K562 (cell line): ENCODE measurements around the gene TBC1D16. TPM values are rescaled to one million over a fixed set of nuclear protein-coding genes. Genes with fewer than 3 reads are reported as not detected.
"Not testable (repeated sequence)": the region's sequence is repeated elsewhere in the genome, so short reads cannot be mapped to it uniquely, and the experiment has no call there.

Experiments used
- ATAC-seq: fragments of 200-7000 bp; cut with Tn5 transposase; 3 replicates; pipeline ENCODE4 v1.9.1; 2020; ENCODE audit warnings: moderate library complexity
- BruUV-seq: library from RNA; stranded (reverse); fragments of 400-500 nt; replicated peaks from 2 replicates; lab custom pipeline; 2021; lab: Mats Ljungman, UMichigan
- CTCF ChIA-PET: fragments of 300-600 bp; formaldehyde crosslinking; extraction: SDS; loops from one replicate; lab custom pipeline; 2021; ENCODE audit warnings: low intra/inter-chr PET ratio; lab: Yijun Ruan, JAX
- POLR2A ChIA-PET: fragments of 300-600, 350-650 bp; sonication (Branson Sonifier 250); formaldehyde crosslinking; extraction: SDS; loops from one replicate; lab custom pipeline; 2021; ENCODE audit warnings: antibody characterized with exemption, inconsistent platforms; lab: Yijun Ruan, JAX
- DNase-seq, 4 experiments: peaks; one replicate each; pipeline versions ENCODE4 v3.0.0 to v3.0.0-alpha.2; 2011 to 2018; ENCODE audit warnings: low spot score in 3 of 4, mixed read lengths in 3 of 4; ENCODE audit errors: extremely low read depth in 1 of 4
- FAIRE-seq: peaks from 2 replicates; lab custom pipeline; 2011; peaks lifted over from hg19 to GRCh38; lab: Jason Lieb, UNC
- H2AFZ ChIP-seq: 2 replicates; pipeline ENCODE4 v1.6.0; 2011; ENCODE audit warnings: low read depth, low read length, control low read depth, inconsistent platforms
- H3K27ac ChIP-seq: fragments of 200-600 bp; 3 replicates; pipeline ENCODE4 v1.8.0; 2011; ENCODE audit warnings: low read depth, mild to moderate bottlenecking, control low read depth, inconsistent platforms, low read length, moderate library complexity, mixed read lengths; ENCODE audit errors: extremely low read depth
- H3K27me3 ChIP-seq, 2 experiments: fragments of 300-600 bp in 1 of 2; 2 replicates in 1 of 2; 3 replicates in 1 of 2; pipeline versions ENCODE4 v1.6.0 to v1.8.0; 2011; ENCODE audit warnings: inconsistent platforms in 2 of 2, low read length in 2 of 2, mild to moderate bottlenecking in 1 of 2, mixed read lengths in 1 of 2, moderate library complexity in 1 of 2; ENCODE audit not compliant: control insufficient read depth in 2 of 2, insufficient read depth in 2 of 2
- H3K36me3 ChIP-seq: fragments of 300-600 bp; 3 replicates; pipeline ENCODE4 v1.8.0; 2011; ENCODE audit warnings: mild to moderate bottlenecking, low read length, inconsistent platforms; ENCODE audit not compliant: control insufficient read depth, insufficient read depth
- H3K4me1 ChIP-seq, 2 experiments: fragments of 200-600 bp in 1 of 2; replicated peaks in 1 of 2; 2 replicates in 1 of 2; 3 replicates in 1 of 2; pipeline versions ENCODE4 v1.5.1 to v1.8.0; 2011; ENCODE audit warnings: inconsistent platforms in 2 of 2, low read length in 2 of 2, mild to moderate bottlenecking in 1 of 2, mixed read lengths in 1 of 2, moderate library complexity in 1 of 2; ENCODE audit not compliant: control insufficient read depth in 2 of 2, insufficient read depth in 2 of 2
- H3K4me2 ChIP-seq: 2 replicates; pipeline ENCODE4 v1.6.1; 2011; ENCODE audit warnings: low read length, control low read depth, inconsistent platforms, mixed read lengths; ENCODE audit not compliant: insufficient read depth
- H3K4me3 ChIP-seq: fragments of 200-600 bp; sonication (generic), shearing (Covaris generic); 2 replicates; pipeline ENCODE4 v1.5.1; 2016; ENCODE audit warnings: control low read depth, inconsistent platforms
- H3K79me2 ChIP-seq: fragments of 200-600 bp; 3 replicates; pipeline ENCODE4 v1.8.0; 2011; ENCODE audit warnings: low read length, inconsistent platforms; ENCODE audit not compliant: control insufficient read depth, insufficient read depth
- H3K9ac ChIP-seq, 2 experiments: 2 replicates each; pipeline versions ENCODE4 v1.6.0 to v1.6.1; 2011; ENCODE audit warnings: low read depth in 2 of 2, low read length in 2 of 2, control low read depth in 1 of 2, inconsistent platforms in 1 of 2, mild to moderate bottlenecking in 1 of 2, mixed read lengths in 1 of 2; ENCODE audit not compliant: insufficient read depth in 1 of 2
- H3K9me1 ChIP-seq: one replicate; pipeline ENCODE4 v1.6.0; 2011; ENCODE audit warnings: inconsistent platforms, mild to moderate bottlenecking, low read length, moderate library complexity; ENCODE audit not compliant: control insufficient read depth, insufficient read depth
- H3K9me3 ChIP-seq: replicated peaks from 2 replicates; pipeline ENCODE4 v1.5.1; 2011; ENCODE audit warnings: low read depth, low read length, inconsistent platforms; ENCODE audit not compliant: control insufficient read depth, insufficient read depth
- H4K20me1 ChIP-seq: replicated peaks from 2 replicates; pipeline ENCODE4 v1.6.1; 2011; ENCODE audit warnings: low read length, inconsistent platforms, mixed read lengths; ENCODE audit not compliant: control insufficient read depth, insufficient read depth
- CBX2 ChIP-seq: fragments of 200-600 bp; sonication (generic); IDR thresholded peaks from one replicate; pipeline ENCODE4 v1.6.1; 2012; ENCODE audit warnings: mild to moderate bottlenecking, low read length, inconsistent platforms; ENCODE audit not compliant: insufficient read depth, poor library complexity, severe bottlenecking
- NR4A1 ChIP-seq, 2 experiments: fragments of 250-450 bp in 1 of 2; fragments of 450-650 bp in 1 of 2; sonication (Bioruptor Pico) in 1 of 2; IDR thresholded peaks; 2 replicates each; pipeline versions ENCODE4 v1.4.0 to v1.6.1; 2016 to 2020; ENCODE audit warnings: mild to moderate bottlenecking in 2 of 2, missing compliant biosample characterization in 1 of 2, missing genetic modification characterization in 1 of 2, moderate library complexity in 1 of 2
- ZNF121 ChIP-seq: sonication (generic); formaldehyde crosslinking; conservative IDR thresholded peaks from 2 replicates; pipeline ENCODE4 v1.8.0; 2022; ENCODE audit warnings: missing genetic modification reagents
- WGBS: fragments of 100-300 bp; shearing (Covaris generic); methylation state at CpG from one replicate; pipeline ENCODE4 v1.1.6; 2016; ENCODE audit warnings: low coverage, mixed read lengths; ENCODE audit not compliant: insufficient coverage; ENCODE audit errors: missing lambda C conversion rate; 5-methylcytosine and 5-hydroxymethylcytosine counted together
- in situ Hi-C: fragments of 300-500 bp; cut with MboI; formaldehyde crosslinking; loops from 4 replicates; pipeline ENCODE4 v1.15.0; 2018; ENCODE audit warnings: inconsistent platforms, mixed read lengths
- intact Hi-C: fragments of 100-400 bp; cut with micrococcal nuclease; formaldehyde crosslinking; loops from 2 replicates; pipeline ENCODE4 v1.14.2; 2022
- polyA plus RNA-seq, 8 experiments: library from polyadenylated mRNA; depleted of rRNA in 4 of 8; stranded (reverse) in 5 of 8; unstranded in 3 of 8; fragments of >200 nt; fragmentation: Nextera tagmentation in 2 of 8; fragmentation: Illumina TruSeq in 1 of 8; extraction: Ambion mirVana in 2 of 8; extraction: Trizol in 1 of 8; gene quantifications; 2 replicates each; pipeline versions ENCODE4 v1.2.1 to v1.2.3, GENCODE V29; 2011 to 2014; ENCODE audit warnings: inconsistent platforms in 1 of 8, missing spikeins in 1 of 8
- total RNA-seq, 7 experiments: library from RNA; depleted of rRNA in 6 of 7; stranded (reverse); fragments of >200 nt in 6 of 7; fragmentation: Illumina TruSeq in 2 of 7; extraction: Trizol in 2 of 7; gene quantifications; 2 replicates each; pipeline versions ENCODE4 v1.2.1 to v1.2.3, GENCODE V29; 2011 to 2021; ENCODE audit warnings: low replicate concordance in 1 of 7

Gene TBC1D16
- total and polyA plus RNA-seq, 9 of the 15 experiments (the other 6 are each of a cell fraction or from before 2014, with no cell fraction given), result 0.01 to 0.20 (median 0.03) TPM; not detected in 1

DNA sequence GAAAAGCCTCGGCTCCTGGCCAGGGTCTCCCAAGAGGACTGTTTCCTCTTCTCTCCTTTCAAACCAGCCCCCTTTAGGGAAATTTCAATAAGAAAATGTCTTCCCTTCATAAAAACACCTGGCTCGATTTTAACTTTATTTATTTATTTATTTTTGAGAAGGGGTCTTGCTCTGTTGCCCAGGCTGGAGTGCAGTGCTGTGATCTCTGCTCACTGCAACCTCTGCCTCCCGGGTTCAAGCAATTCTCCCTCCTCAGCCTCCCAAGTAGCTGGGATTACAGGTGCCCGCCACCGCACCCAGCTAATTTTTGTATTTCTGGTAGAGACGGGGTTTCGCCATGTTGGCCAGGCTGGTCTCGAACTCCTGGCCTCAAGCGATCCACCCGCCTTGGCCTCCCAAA is 11.0 kb upstream of the TBC1D16 start:
- intact Hi-C loops, H3K27ac ChIP-seq, in situ Hi-C loops, H2AFZ ChIP-seq, POLR2A ChIA-PET, H3K4me1 ChIP-seq, H3K4me2 ChIP-seq, H3K9ac ChIP-seq, CTCF ChIA-PET, ATAC-seq, H4K20me1 ChIP-seq, H3K9me1 ChIP-seq, H3K4me3 ChIP-seq, H3K36me3 ChIP-seq, DNase-seq, FAIRE-seq, BruUV-seq, H3K9me3 ChIP-seq, H3K79me2 ChIP-seq: not testable (repeated sequence)
- peak; percentile 74 for TF ChIP-seq ZNF121 (CRISPR knock-in tag)
- 9% methylated on average over 10 of the region's 10 CpGs for WGBS
- peaks cover 48 to 86% of the 10 kb centered on the region in 2 experiments for H3K27me3 ChIP-seq

DNA sequence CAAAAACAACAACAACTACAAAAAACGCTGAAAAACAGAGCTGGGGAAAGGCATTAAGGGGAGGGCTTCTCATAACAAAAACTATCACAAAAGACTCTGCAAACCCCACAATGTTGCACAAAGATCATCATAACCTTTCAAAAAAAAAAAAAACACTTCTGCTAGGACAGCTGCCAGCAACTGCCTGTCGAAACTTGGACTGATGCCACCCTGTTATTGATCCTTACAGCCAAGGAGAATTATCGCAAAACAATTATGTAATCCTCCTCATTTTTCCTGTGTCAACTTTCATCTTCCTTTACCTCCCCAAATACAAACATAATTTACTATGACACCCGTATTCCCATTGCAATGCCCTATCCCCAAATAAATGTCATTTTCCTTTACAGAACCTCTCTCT is 10.0 kb upstream of the TBC1D16 start:
- Histone ChIP-seq H3K4me1 (no peaks in the 10 kb centered on the region), H3K4me3 (no peak overlapping the region), H3K9me3 (no peaks in the 10 kb centered on the region), H3K36me3 (no peaks in the 10 kb centered on the region), H3K27ac (no peak overlapping the region), H3K4me2 (no peak overlapping the region), H3K9me1 (no peaks in the 10 kb centered on the region), H3K79me2 (no peaks in the 10 kb centered on the region), H2AFZ (no peak overlapping the region), H3K9ac (no peak overlapping the region), H3K27me3 (peaks cover 45 to 85% of the 10 kb centered on the region in 2 experiments), H4K20me1 (no peaks in the 10 kb centered on the region)
- ATAC-seq (no peak), FAIRE-seq (no peak), DNase-seq (no peak)
- in situ Hi-C loops, result no loop called here
- ChIA-PET POLR2A (interaction anchor here (1.0 kb wide), 1 partner anchor 12 kb away, joined by 3 read pairs; no protein-coding TSS in a partner anchor), CTCF (interaction anchor here (0.6 kb wide), 1 partner anchor 42 kb away, joined by 6 read pairs; no protein-coding TSS in a partner anchor)
- 0% methylated on average over 4 of the region's 4 CpGs for WGBS
- TF ChIP-seq CBX2 (peak; percentile 43), NR4A1 (CRISPR knock-in tag; IDR thresholded peaks at IDR 0.05) (no peak), NR4A1 (tag; IDR thresholded peaks at IDR 0.05) (no peak)
- BruUV-seq, result no TSS peak
- intact Hi-C loops, result no loop called here
